GM12874 (cell line): Measurements from ENCODE around the gene CDC42EP5.
A peak's percentile ranks its signal among the peaks of the same experiment; 100 is the strongest.

ENCODE experiments used
- TF ChIP-seq, protein P1 (sequence below): IDR thresholded peaks from 2 replicates; pipeline ENCODE4 v1.5.1; 2011; ENCODE audit warnings: low read depth, mild to moderate bottlenecking, control low read depth, low read length, moderate library complexity; ENCODE audit not compliant: insufficient read depth

The CDC42EP5 gene

DNA sequence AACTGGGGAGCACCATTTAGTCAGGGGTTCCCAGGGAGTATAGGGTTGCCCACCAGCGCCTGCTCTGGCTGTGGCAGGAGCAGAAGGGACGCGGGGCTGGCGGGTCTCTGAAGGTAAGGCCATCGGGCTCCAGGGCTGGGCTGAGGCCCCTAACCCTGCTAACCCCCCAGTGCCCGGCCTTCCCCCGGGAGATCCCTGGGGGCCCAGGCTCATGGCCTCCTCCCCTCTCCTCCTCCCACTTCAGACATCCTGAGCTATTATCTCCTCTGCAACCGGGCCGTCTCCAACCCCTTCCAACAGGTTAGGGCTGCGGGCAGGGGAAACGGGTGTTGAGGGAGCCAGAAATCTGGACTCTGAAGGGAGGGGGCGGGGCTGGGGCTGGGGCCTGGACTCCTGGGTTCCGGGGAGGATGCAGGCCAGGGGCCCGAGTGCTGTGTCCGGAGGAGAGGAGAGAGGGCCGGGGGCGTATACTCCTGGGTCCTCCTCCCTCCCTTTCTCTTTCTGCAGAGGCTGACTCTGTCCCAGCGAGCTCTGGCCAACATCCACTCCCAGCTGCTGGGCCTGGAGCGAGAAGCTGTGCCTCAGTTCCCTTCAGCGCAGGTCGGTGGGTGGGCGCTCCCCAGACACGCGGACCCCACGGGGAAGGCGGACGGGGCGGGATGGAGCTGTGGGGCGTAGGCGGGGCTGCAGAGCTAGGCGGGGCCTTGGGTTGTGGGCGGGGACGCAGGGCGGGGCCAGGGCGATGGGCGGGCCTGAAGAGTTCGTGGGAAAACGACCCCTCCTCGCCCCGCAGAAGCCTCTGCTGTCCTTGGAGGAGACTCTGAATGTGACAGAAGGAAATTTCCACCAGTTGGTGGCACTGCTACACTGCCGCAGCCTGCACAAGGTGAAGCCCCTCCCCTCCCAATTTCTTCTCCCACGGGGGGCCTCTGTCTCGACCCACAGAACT is 42.5 kb downstream of the CDC42EP5 start:
- TF ChIP-seq, protein P1, sequence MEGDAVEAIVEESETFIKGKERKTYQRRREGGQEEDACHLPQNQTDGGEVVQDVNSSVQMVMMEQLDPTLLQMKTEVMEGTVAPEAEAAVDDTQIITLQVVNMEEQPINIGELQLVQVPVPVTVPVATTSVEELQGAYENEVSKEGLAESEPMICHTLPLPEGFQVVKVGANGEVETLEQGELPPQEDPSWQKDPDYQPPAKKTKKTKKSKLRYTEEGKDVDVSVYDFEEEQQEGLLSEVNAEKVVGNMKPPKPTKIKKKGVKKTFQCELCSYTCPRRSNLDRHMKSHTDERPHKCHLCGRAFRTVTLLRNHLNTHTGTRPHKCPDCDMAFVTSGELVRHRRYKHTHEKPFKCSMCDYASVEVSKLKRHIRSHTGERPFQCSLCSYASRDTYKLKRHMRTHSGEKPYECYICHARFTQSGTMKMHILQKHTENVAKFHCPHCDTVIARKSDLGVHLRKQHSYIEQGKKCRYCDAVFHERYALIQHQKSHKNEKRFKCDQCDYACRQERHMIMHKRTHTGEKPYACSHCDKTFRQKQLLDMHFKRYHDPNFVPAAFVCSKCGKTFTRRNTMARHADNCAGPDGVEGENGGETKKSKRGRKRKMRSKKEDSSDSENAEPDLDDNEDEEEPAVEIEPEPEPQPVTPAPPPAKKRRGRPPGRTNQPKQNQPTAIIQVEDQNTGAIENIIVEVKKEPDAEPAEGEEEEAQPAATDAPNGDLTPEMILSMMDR, result 0 out of 2 replicates have a peak, but pooled peaks have one; percentile 14

DNA sequence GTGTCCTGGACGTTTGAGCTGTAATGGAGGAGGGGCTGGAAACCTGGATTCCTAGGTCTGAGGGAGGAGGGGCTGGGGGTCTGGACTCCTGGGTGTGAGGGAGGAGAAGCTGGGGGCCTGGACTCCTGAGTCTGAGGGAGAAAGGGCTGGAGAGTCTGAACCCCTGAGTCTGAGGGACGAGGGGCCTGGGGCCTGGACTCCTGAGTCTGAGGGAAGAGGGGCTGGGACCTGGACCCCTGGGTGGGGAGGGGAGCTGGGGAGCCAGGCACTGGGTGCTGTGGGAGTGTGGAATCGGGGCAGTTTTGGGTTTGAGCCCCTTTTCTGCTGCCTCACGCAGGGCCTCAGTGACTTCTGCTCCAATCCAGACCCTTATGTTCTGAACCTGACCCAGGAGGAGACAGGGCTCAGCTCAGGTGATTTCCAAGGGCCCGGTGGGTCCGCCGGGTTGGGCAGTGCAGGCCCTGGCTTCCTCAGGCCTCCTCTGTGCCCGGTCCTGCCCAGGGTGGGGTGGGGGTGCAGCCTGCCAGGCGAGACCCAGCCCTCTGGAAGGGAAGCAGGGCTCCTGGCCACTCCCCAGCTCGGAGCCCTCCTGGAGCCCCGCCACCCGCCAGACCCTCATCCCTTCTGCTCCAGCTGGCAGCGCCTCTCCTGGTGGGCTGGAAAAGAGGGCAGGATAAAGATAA is 43.4 kb downstream of the CDC42EP5 start:
- TF ChIP-seq, protein P1, result no peak

DNA sequence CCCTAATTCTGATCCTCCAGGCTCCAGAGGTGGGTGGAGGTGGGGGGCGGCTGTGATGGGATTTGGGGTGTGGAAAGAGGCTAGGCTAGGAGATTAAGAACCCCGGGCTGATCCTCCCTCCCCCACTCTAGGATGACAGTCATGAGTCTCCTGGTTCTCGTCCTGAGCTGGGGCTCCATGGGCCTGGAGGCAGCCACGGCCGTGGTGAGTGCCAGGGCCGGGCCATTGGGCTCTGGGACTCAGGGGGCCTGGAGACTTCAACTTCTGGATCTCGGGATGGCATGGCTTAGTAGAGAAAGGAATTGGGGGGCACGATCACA is 44.0 kb downstream of the CDC42EP5 start:
- TF ChIP-seq, protein P1, result no peak

DNA sequence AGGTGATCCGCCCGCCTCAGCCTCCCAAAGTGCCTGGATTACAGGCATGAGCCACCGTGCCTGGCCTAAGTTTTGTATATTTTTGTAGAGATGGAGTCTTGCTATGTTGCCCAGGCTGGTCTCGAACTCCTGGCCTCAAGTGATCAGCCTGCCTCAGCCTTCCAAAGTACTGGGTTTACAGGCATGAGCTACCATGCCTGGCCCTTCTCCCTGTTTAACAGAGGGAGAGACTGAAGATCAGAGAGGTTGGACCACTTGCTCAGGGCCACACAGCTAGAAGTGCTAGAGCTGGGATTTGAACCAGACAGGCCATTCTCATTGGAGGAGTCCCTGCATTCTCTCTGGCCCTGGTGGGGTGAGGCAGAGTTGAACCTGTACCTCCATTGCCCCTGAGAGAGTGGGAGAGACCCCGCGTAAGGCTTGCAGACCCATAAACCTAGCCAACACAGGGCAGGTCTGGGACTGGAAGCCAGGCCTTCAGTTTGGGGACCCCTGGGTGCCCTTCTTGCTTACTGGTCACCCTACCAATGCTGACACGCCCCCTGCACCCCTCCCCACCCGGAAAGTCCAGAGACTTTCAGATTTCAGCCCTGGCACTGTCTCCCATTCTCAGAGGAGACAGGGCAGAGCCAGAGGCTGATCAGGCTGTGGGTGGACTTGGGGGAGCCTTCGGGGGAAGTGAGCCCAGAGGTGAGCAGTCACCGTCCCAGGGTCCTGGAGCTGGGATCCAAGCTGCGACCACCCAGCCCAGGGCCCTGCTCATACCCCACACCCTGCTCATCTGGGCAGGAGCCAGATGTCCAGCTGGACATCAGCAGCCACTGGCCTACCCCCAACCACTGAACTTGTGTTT is 44.5 kb downstream of the CDC42EP5 start:
- TF ChIP-seq, protein P1, result no peak

DNA sequence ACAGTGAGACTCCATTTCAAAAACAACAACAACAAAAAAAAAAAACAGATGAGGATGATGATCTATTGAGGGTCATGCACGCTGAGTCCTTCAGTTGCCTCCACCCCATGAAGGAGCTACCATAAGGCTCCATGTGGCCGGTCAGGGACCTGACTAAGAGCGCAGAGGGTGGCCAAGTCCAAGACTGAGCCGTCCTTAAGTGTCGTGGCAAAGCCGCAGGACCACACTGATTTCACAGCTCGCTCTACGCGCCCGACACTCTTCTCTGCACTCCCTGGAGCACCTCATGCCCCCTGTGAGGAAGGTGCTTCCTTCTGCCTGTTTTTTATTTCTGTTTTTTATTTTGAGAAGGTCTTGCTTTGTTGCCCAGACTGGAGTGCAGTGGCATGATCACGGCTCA is 45.5 kb downstream of the CDC42EP5 start:
- TF ChIP-seq, protein P1, result no peak

DNA sequence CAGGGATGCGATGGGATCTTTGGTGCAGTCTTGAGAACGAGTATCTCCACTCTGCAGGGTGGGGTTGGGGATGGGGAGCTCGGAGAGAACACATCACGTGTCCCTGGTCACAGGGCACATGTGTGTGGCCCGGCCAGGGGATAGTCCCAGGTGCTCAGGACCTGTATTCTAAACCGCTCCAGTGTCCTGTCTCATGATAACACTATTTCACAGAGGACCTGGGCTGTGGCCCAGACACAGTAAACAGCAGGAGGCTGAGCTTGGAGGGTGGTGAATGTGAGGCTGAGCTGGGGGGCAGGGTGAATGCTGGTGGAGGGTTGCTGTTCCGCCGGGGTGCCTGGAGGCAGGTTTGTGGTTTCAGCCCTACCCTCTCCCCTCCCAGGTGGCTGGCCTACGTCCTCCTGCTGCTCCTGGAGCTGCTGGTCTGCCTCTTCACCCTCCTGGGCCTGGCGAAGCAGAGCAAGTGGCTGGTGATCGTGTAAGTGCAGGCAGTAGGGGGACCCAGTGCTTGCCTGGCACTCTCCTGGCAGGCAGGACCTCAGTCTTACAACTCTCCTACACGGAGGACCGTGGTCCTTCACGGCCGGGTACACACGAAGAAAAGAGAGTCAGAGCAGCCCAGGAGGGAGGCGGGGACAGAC is 46.7 kb downstream of the CDC42EP5 start:
- TF ChIP-seq, protein P1, result no peak

DNA sequence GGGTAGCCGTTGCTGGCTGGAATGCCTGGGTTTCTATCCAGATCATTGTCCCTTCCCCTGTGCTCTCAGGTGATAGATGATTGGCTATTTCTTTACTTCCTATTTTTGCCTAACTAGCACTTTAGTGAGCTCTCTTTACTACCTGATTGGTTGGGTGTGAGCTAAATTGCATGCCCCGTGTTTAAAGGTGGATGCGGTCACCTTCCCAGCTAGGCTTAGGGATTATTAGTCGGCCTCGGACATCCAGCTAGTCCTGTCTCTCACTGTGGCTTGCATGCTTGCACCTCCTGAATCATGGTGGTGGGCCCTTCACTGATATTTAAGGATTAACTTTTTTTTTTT is 47.7 kb downstream of the CDC42EP5 start:
- TF ChIP-seq, protein P1, result no peak
